ENCODE results near the gene UNC5C. TPM values are rescaled to one million over a fixed set of nuclear protein-coding genes. Genes with fewer than 3 reads are reported as not detected.

The UNC5C gene
- total RNA-seq, 1 donor from 2014 or later = 0.39 TPM

DNA sequence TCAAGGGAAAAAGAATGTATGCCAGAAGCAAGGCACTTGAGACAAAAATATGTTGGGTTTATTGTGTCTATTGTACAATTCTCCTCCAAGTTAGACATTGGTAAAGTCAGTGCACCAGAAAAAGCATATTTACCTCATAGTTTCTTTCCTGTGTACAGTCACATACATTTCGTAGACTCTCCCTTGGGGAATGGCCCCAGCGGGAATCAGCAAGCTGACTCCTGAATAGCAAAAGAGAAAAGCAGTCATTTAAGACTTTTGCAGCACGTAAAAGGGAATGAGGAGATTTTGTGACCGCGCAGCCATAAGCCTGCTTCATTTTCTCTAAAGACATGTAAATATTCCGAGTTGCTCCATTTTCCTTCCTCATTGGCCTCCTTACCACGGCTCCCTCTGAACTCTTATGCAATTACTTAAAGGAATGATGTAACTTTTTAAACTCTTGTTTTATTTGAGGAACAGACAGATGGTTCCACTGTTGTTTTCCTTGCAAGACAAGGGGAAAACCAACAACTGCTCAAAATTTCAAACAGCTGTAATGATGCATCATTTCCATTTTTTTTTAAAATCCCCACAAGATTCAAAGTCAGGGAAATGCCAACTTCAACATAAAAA lies 332.7 kb downstream of the UNC5C start:
- no peaks in the 10 kb centered on the region for H3K9me3 ChIP-seq (ENCODE audit: low read depth)
- Mint-ChIP-seq H3K9me3 (no peaks in the 10 kb centered on the region), H3K27ac (peak overlapping the region; percentile 81), H3K27me3 (ENCODE audit: insufficient read depth, low read depth) (no peaks in the 10 kb centered on the region), H3K36me3 (peaks cover 46% of the 10 kb centered on the region), H3K4me1 (peaks cover 48% of the 10 kb centered on the region), H3K4me3 (no peak overlapping the region)
- H3K27ac ChIP-seq = no peak overlapping the region
- H3K27me3 ChIP-seq = no peaks in the 10 kb centered on the region
- H3K36me3 ChIP-seq = no peaks in the 10 kb centered on the region
- H3K79me2 ChIP-seq (ENCODE audit: low read depth) = no peaks in the 10 kb centered on the region
- TF ChIP-seq EZH2phosphoT487 (IDR thresholded peaks at IDR 0.05) = no peak
- TF ChIP-seq EZH2 (IDR thresholded peaks at IDR 0.05) = no peak
- TF ChIP-seq, protein P1, sequence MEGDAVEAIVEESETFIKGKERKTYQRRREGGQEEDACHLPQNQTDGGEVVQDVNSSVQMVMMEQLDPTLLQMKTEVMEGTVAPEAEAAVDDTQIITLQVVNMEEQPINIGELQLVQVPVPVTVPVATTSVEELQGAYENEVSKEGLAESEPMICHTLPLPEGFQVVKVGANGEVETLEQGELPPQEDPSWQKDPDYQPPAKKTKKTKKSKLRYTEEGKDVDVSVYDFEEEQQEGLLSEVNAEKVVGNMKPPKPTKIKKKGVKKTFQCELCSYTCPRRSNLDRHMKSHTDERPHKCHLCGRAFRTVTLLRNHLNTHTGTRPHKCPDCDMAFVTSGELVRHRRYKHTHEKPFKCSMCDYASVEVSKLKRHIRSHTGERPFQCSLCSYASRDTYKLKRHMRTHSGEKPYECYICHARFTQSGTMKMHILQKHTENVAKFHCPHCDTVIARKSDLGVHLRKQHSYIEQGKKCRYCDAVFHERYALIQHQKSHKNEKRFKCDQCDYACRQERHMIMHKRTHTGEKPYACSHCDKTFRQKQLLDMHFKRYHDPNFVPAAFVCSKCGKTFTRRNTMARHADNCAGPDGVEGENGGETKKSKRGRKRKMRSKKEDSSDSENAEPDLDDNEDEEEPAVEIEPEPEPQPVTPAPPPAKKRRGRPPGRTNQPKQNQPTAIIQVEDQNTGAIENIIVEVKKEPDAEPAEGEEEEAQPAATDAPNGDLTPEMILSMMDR (IDR thresholded peaks at IDR 0.05) = no peak
- no peaks in the 10 kb centered on the region for H3K4me1 ChIP-seq
- H3K9ac ChIP-seq = no peak overlapping the region
- H4K20me1 ChIP-seq (ENCODE audit: low read depth) = no peaks in the 10 kb centered on the region
- no peak for DNase-seq (ENCODE audit: low spot score)
- no peak overlapping the region for H3K4me2 ChIP-seq
- H3F3A ChIP-seq (ENCODE audit: low read depth) = no peaks in the 10 kb centered on the region
- no peak overlapping the region for H2AFZ ChIP-seq (replicated peaks)
- no peak overlapping the region for H3K4me3 ChIP-seq

DNA sequence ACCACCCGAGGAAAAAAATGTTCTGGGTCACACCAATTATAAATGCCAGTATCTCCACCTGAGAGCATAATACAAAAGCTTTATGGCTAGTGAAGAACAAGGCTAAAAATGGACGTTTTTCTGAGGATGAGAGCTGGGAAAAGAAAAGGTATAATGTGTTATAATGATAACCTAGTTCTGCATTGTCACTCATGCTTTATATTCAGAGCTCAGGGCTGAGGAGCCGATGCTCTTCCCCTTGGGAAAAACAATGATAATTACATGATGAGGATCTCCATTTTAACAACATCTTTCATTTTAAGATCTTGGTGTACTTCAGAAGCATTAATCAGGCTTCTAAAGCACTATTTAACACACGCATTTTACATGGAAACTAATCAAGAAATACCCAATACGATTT lies 333.7 kb downstream of the UNC5C start:
- H3K9ac ChIP-seq = no peak overlapping the region
- no peak overlapping the region for H2AFZ ChIP-seq (replicated peaks)
- H3F3A ChIP-seq (ENCODE audit: low read depth) = no peaks in the 10 kb centered on the region
- H3K4me1 ChIP-seq = peaks cover under 1% of the 10 kb centered on the region
- H3K36me3 ChIP-seq = no peaks in the 10 kb centered on the region
- H3K9me3 Mint-ChIP-seq = no peaks in the 10 kb centered on the region
- H3K27ac Mint-ChIP-seq = no peak overlapping the region
- no peak for DNase-seq (ENCODE audit: low spot score)
- H3K27me3 ChIP-seq = no peaks in the 10 kb centered on the region
- H3K27ac ChIP-seq = no peak overlapping the region
- H3K4me3 ChIP-seq = no peak overlapping the region
- no peaks in the 10 kb centered on the region for H3K79me2 ChIP-seq (ENCODE audit: low read depth)
- peaks cover 50% of the 10 kb centered on the region for H3K4me1 Mint-ChIP-seq
- H3K27me3 Mint-ChIP-seq (ENCODE audit: insufficient read depth, low read depth) = no peaks in the 10 kb centered on the region
- H3K36me3 Mint-ChIP-seq = peaks cover 43% of the 10 kb centered on the region
- H4K20me1 ChIP-seq (ENCODE audit: low read depth) = no peaks in the 10 kb centered on the region
- TF ChIP-seq, protein P1 (IDR thresholded peaks at IDR 0.05) = no peak
- no peak for TF ChIP-seq EZH2 (IDR thresholded peaks at IDR 0.05)
- TF ChIP-seq EZH2phosphoT487 (IDR thresholded peaks at IDR 0.05) = no peak
- no peaks in the 10 kb centered on the region for H3K9me3 ChIP-seq (ENCODE audit: low read depth)
- H3K4me2 ChIP-seq = no peak overlapping the region
- no peak overlapping the region for H3K4me3 Mint-ChIP-seq

DNA sequence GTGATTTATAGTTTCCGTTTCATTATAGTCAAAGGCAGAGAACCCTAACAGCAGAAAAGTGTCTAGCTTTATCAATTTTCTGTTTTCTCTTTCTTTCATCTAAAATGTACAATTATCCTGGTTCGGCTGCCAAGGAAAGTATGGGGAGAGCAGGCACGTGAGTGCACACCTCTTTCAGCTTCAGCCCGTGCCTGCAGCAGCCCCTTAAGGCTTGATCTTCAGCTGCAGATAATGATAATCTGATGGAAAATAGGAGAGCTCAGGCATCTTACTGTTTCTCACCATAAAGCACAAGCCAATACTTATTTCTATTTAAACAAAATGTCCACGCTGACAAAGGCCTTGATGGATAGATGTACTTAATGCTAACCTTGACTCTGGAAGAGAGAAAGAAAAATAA lies 334.4 kb downstream of the UNC5C start:
- Histone ChIP-seq H3K4me2 (no peak overlapping the region), H3K4me1 (peaks cover 6% of the 10 kb centered on the region), H3K9me3 (ENCODE audit: low read depth) (no peaks in the 10 kb centered on the region), H3F3A (ENCODE audit: low read depth) (no peaks in the 10 kb centered on the region), H2AFZ (replicated peaks) (no peak overlapping the region), H3K9ac (no peak overlapping the region), H3K27me3 (no peaks in the 10 kb centered on the region), H4K20me1 (ENCODE audit: low read depth) (no peaks in the 10 kb centered on the region), H3K27ac (no peak overlapping the region), H3K79me2 (ENCODE audit: low read depth) (no peaks in the 10 kb centered on the region), H3K4me3 (no peak overlapping the region), H3K36me3 (no peaks in the 10 kb centered on the region)
- H3K9me3 Mint-ChIP-seq = no peaks in the 10 kb centered on the region
- H3K36me3 Mint-ChIP-seq = peaks cover 43% of the 10 kb centered on the region
- H3K4me3 Mint-ChIP-seq = no peak overlapping the region
- no peak overlapping the region for H3K27ac Mint-ChIP-seq
- H3K27me3 Mint-ChIP-seq (ENCODE audit: insufficient read depth, low read depth) = no peaks in the 10 kb centered on the region
- H3K4me1 Mint-ChIP-seq = peaks cover 51% of the 10 kb centered on the region
- TF ChIP-seq EZH2 (IDR thresholded peaks at IDR 0.05) = no peak
- no peak for TF ChIP-seq EZH2phosphoT487 (IDR thresholded peaks at IDR 0.05)
- TF ChIP-seq, protein P1 (IDR thresholded peaks at IDR 0.05) = no peak
- DNase-seq (ENCODE audit: low spot score) = no peak

Data from neural progenitor cell (in vitro differentiated cells).